ENCODE measurements around the gene NKAIN2.

Gene NKAIN2

GRCh38 chr6:124269733-124270132 lies 466.1 kb downstream of the NKAIN2 start:
- no peak for ATAC-seq
- TF ChIP-seq PPARA (CRISPR knock-in tag; IDR thresholded peaks at IDR 0.05; ENCODE audit: borderline replicate concordance) (no peak), CSDC2 (CRISPR knock-in tag; IDR thresholded peaks at IDR 0.05) (no peak), ZC3H10 (CRISPR knock-in tag; IDR thresholded peaks at IDR 0.05) (no peak), ESRRG (CRISPR knock-in tag; IDR thresholded peaks at IDR 0.05) (no peak), ZFP30 (CRISPR knock-in tag; IDR thresholded peaks at IDR 0.05) (no peak), CSRNP3 (CRISPR knock-in tag; IDR thresholded peaks at IDR 0.05) (no peak), ZNF8 (CRISPR knock-in tag; IDR thresholded peaks at IDR 0.05) (no peak), ZFP3 (CRISPR knock-in tag; IDR thresholded peaks at IDR 0.05) (no peak), TOX (CRISPR knock-in tag; IDR thresholded peaks at IDR 0.05; ENCODE audit: borderline replicate concordance) (no peak), GLIS3 (CRISPR knock-in tag; IDR thresholded peaks at IDR 0.05) (no peak), SNAI2 (CRISPR knock-in tag; IDR thresholded peaks at IDR 0.05) (no peak), ZNF565 (CRISPR knock-in tag; conservative IDR thresholded peaks at IDR 0.05; ENCODE audit: low read depth) (no peak), TSHZ2 (CRISPR knock-in tag; IDR thresholded peaks at IDR 0.05) (no peak), TCF4 (CRISPR knock-in tag; IDR thresholded peaks at IDR 0.05; ENCODE audit: borderline replicate concordance) (no peak), RARB (CRISPR knock-in tag; IDR thresholded peaks at IDR 0.05) (no peak), ARNTL (CRISPR knock-in tag; IDR thresholded peaks at IDR 0.05; ENCODE audit: borderline replicate concordance, low read depth) (no peak), BACH2 (CRISPR knock-in tag; IDR thresholded peaks at IDR 0.05; ENCODE audit: borderline replicate concordance) (no peak), OSR1 (CRISPR knock-in tag; IDR thresholded peaks at IDR 0.05) (no peak), ISL1 (CRISPR knock-in tag; IDR thresholded peaks at IDR 0.05) (no peak), PATZ1 (CRISPR knock-in tag; IDR thresholded peaks at IDR 0.05; ENCODE audit: borderline replicate concordance) (no peak)

GRCh38 chr6:124273701-124274100 lies 470.0 kb downstream of the NKAIN2 start:
- no peak for ATAC-seq
- TF ChIP-seq RARB (CRISPR knock-in tag; IDR thresholded peaks at IDR 0.05): no peak
- TF ChIP-seq BACH2 (CRISPR knock-in tag; IDR thresholded peaks at IDR 0.05; ENCODE audit: borderline replicate concordance): no peak
- no peak for TF ChIP-seq ZNF70 (CRISPR knock-in tag; IDR thresholded peaks at IDR 0.05)

GRCh38 chr6:124282541-124282940 lies 478.9 kb downstream of the NKAIN2 start:
- TF ChIP-seq ISL1 (CRISPR knock-in tag; IDR thresholded peaks at IDR 0.05): no peak
- TF ChIP-seq PPARA (CRISPR knock-in tag; IDR thresholded peaks at IDR 0.05; ENCODE audit: borderline replicate concordance): no peak
- TF ChIP-seq ZNF565 (CRISPR knock-in tag; conservative IDR thresholded peaks at IDR 0.05; ENCODE audit: low read depth): no peak
- ATAC-seq: no peak

GRCh38 chr6:124283486-124283885 lies 479.8 kb downstream of the NKAIN2 start:
- no peak for TF ChIP-seq GLIS3 (CRISPR knock-in tag; IDR thresholded peaks at IDR 0.05)
- ATAC-seq: no peak

- ATAC-seq: no peak
- TF ChIP-seq ZFP30 (CRISPR knock-in tag; IDR thresholded peaks at IDR 0.05) (no peak), TCF4 (CRISPR knock-in tag; IDR thresholded peaks at IDR 0.05; ENCODE audit: borderline replicate concordance) (no peak), CREB5 (CRISPR knock-in tag; IDR thresholded peaks at IDR 0.05; ENCODE audit: low read depth) (no peak), RARB (CRISPR knock-in tag; IDR thresholded peaks at IDR 0.05) (no peak), OSR1 (CRISPR knock-in tag; IDR thresholded peaks at IDR 0.05) (no peak), BACH2 (CRISPR knock-in tag; IDR thresholded peaks at IDR 0.05; ENCODE audit: borderline replicate concordance) (no peak), ZC3H10 (CRISPR knock-in tag; IDR thresholded peaks at IDR 0.05) (no peak), ISL1 (CRISPR knock-in tag; IDR thresholded peaks at IDR 0.05) (no peak), ZFP3 (CRISPR knock-in tag; IDR thresholded peaks at IDR 0.05) (no peak), ARNTL (CRISPR knock-in tag; IDR thresholded peaks at IDR 0.05; ENCODE audit: borderline replicate concordance, low read depth) (no peak), ESRRG (CRISPR knock-in tag; IDR thresholded peaks at IDR 0.05) (no peak), ZNF8 (CRISPR knock-in tag; IDR thresholded peaks at IDR 0.05) (no peak), ZNF70 (CRISPR knock-in tag; IDR thresholded peaks at IDR 0.05) (no peak), GLIS3 (CRISPR knock-in tag; IDR thresholded peaks at IDR 0.05) (no peak), TSHZ2 (CRISPR knock-in tag; IDR thresholded peaks at IDR 0.05) (no peak)
Measured at GRCh38 chr6:124285146-124285545, 481.5 kb downstream of the NKAIN2 start.
